ENCODE results near the gene SUN2.

DNA sequence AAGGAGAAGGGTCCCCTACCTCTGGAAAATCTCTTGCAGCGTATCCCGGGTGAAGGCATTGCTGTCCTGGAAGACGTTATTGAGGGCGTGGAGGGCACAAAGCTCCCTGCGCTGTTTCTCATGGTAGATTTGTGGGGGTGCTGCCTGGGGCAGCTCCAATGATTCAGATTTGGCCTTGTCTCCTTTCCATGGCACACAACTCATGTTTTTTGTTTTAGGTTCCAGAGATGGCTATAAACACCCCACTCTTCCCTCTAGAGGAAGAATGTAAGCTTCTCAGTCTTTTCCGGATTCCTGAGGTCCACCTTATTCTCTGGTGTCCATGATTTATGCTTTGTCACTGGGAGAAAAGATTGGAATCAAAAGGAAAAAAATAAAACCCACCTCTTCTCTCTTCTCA, 56.0 kb downstream of the SUN2 start:
- TF ChIP-seq CTCF (conservative IDR thresholded peaks at IDR 0.05; ENCODE audit: low read depth, low read length) (no peak), EZH2 (IDR thresholded peaks at IDR 0.05; ENCODE audit: low read length, unreplicated experiment) (no peak)

Data from PC-3 (cell line).